K562 (cell line): ENCODE data around the gene NEURL1B. TPM values are rescaled to one million over a fixed set of nuclear protein-coding genes. Genes with fewer than 3 reads are reported as not detected.

Experiments used
- ATAC-seq: fragments of 200-7000 bp; cut with Tn5 transposase; 3 replicates; pipeline ENCODE4 v1.9.1; 2020; ENCODE audit warnings: moderate library complexity
- BruUV-seq: library from RNA; stranded (reverse); fragments of 400-500 nt; replicated peaks from 2 replicates; lab custom pipeline; 2021; lab: Mats Ljungman, UMichigan
- CTCF ChIA-PET: fragments of 300-600 bp; formaldehyde crosslinking; extraction: SDS; loops from one replicate; lab custom pipeline; 2021; ENCODE audit warnings: low intra/inter-chr PET ratio; lab: Yijun Ruan, JAX
- POLR2A ChIA-PET: fragments of 300-600, 350-650 bp; sonication (Branson Sonifier 250); formaldehyde crosslinking; extraction: SDS; loops from one replicate; lab custom pipeline; 2021; ENCODE audit warnings: antibody characterized with exemption, inconsistent platforms; lab: Yijun Ruan, JAX
- DNase-seq, 4 experiments: peaks; one replicate each; pipeline versions ENCODE4 v3.0.0 to v3.0.0-alpha.2; 2011 to 2018; ENCODE audit warnings: low spot score in 3 of 4, mixed read lengths in 3 of 4; ENCODE audit errors: extremely low read depth in 1 of 4
- FAIRE-seq: peaks from 2 replicates; lab custom pipeline; 2011; peaks lifted over from hg19 to GRCh38; lab: Jason Lieb, UNC
- H2AFZ ChIP-seq: 2 replicates; pipeline ENCODE4 v1.6.0; 2011; ENCODE audit warnings: low read depth, low read length, control low read depth, inconsistent platforms
- H3K27ac ChIP-seq: fragments of 200-600 bp; 3 replicates; pipeline ENCODE4 v1.8.0; 2011; ENCODE audit warnings: low read depth, mild to moderate bottlenecking, control low read depth, inconsistent platforms, low read length, moderate library complexity, mixed read lengths; ENCODE audit errors: extremely low read depth
- H3K27me3 ChIP-seq, 2 experiments: fragments of 300-600 bp in 1 of 2; 2 replicates in 1 of 2; 3 replicates in 1 of 2; pipeline versions ENCODE4 v1.6.0 to v1.8.0; 2011; ENCODE audit warnings: inconsistent platforms in 2 of 2, low read length in 2 of 2, mild to moderate bottlenecking in 1 of 2, mixed read lengths in 1 of 2, moderate library complexity in 1 of 2; ENCODE audit not compliant: control insufficient read depth in 2 of 2, insufficient read depth in 2 of 2
- H3K36me3 ChIP-seq: fragments of 300-600 bp; 3 replicates; pipeline ENCODE4 v1.8.0; 2011; ENCODE audit warnings: mild to moderate bottlenecking, low read length, inconsistent platforms; ENCODE audit not compliant: control insufficient read depth, insufficient read depth
- H3K4me1 ChIP-seq, 2 experiments: fragments of 200-600 bp in 1 of 2; replicated peaks in 1 of 2; 2 replicates in 1 of 2; 3 replicates in 1 of 2; pipeline versions ENCODE4 v1.5.1 to v1.8.0; 2011; ENCODE audit warnings: inconsistent platforms in 2 of 2, low read length in 2 of 2, mild to moderate bottlenecking in 1 of 2, mixed read lengths in 1 of 2, moderate library complexity in 1 of 2; ENCODE audit not compliant: control insufficient read depth in 2 of 2, insufficient read depth in 2 of 2
- H3K4me2 ChIP-seq: 2 replicates; pipeline ENCODE4 v1.6.1; 2011; ENCODE audit warnings: low read length, control low read depth, inconsistent platforms, mixed read lengths; ENCODE audit not compliant: insufficient read depth
- H3K4me3 ChIP-seq: fragments of 200-600 bp; sonication (generic), shearing (Covaris generic); 2 replicates; pipeline ENCODE4 v1.5.1; 2016; ENCODE audit warnings: control low read depth, inconsistent platforms
- H3K79me2 ChIP-seq: fragments of 200-600 bp; 3 replicates; pipeline ENCODE4 v1.8.0; 2011; ENCODE audit warnings: low read length, inconsistent platforms; ENCODE audit not compliant: control insufficient read depth, insufficient read depth
- H3K9ac ChIP-seq, 2 experiments: 2 replicates each; pipeline versions ENCODE4 v1.6.0 to v1.6.1; 2011; ENCODE audit warnings: low read depth in 2 of 2, low read length in 2 of 2, control low read depth in 1 of 2, inconsistent platforms in 1 of 2, mild to moderate bottlenecking in 1 of 2, mixed read lengths in 1 of 2; ENCODE audit not compliant: insufficient read depth in 1 of 2
- H3K9me1 ChIP-seq: one replicate; pipeline ENCODE4 v1.6.0; 2011; ENCODE audit warnings: inconsistent platforms, mild to moderate bottlenecking, low read length, moderate library complexity; ENCODE audit not compliant: control insufficient read depth, insufficient read depth
- H3K9me3 ChIP-seq: replicated peaks from 2 replicates; pipeline ENCODE4 v1.5.1; 2011; ENCODE audit warnings: low read depth, low read length, inconsistent platforms; ENCODE audit not compliant: control insufficient read depth, insufficient read depth
- H4K20me1 ChIP-seq: replicated peaks from 2 replicates; pipeline ENCODE4 v1.6.1; 2011; ENCODE audit warnings: low read length, inconsistent platforms, mixed read lengths; ENCODE audit not compliant: control insufficient read depth, insufficient read depth
- USF2 ChIP-seq: sonication (generic); formaldehyde crosslinking; IDR thresholded peaks from 2 replicates; pipeline ENCODE4 v1.5.0; 2020; ENCODE audit warnings: missing genetic modification reagents
- ZNF589 ChIP-seq: fragments of 200-800 bp; sonication (Bioruptor generic); IDR thresholded peaks from 2 replicates; pipeline ENCODE4 v1.6.1; 2016; ENCODE audit warnings: low read depth, missing genetic modification characterization, missing compliant biosample characterization
- WGBS: fragments of 100-300 bp; shearing (Covaris generic); methylation state at CpG from one replicate; pipeline ENCODE4 v1.1.6; 2016; ENCODE audit warnings: low coverage, mixed read lengths; ENCODE audit not compliant: insufficient coverage; ENCODE audit errors: missing lambda C conversion rate; 5-methylcytosine and 5-hydroxymethylcytosine counted together
- in situ Hi-C: fragments of 300-500 bp; cut with MboI; formaldehyde crosslinking; loops from 4 replicates; pipeline ENCODE4 v1.15.0; 2018; ENCODE audit warnings: inconsistent platforms, mixed read lengths
- intact Hi-C: fragments of 100-400 bp; cut with micrococcal nuclease; formaldehyde crosslinking; loops from 2 replicates; pipeline ENCODE4 v1.14.2; 2022
- polyA plus RNA-seq, 8 experiments: library from polyadenylated mRNA; depleted of rRNA in 4 of 8; stranded (reverse) in 5 of 8; unstranded in 3 of 8; fragments of >200 nt; fragmentation: Nextera tagmentation in 2 of 8; fragmentation: Illumina TruSeq in 1 of 8; extraction: Ambion mirVana in 2 of 8; extraction: Trizol in 1 of 8; gene quantifications; 2 replicates each; pipeline versions ENCODE4 v1.2.1 to v1.2.3, GENCODE V29; 2011 to 2014; ENCODE audit warnings: inconsistent platforms in 1 of 8, missing spikeins in 1 of 8
- total RNA-seq, 7 experiments: library from RNA; depleted of rRNA in 6 of 7; stranded (reverse); fragments of >200 nt in 6 of 7; fragmentation: Illumina TruSeq in 2 of 7; extraction: Trizol in 2 of 7; gene quantifications; 2 replicates each; pipeline versions ENCODE4 v1.2.1 to v1.2.3, GENCODE V29; 2011 to 2021; ENCODE audit warnings: low replicate concordance in 1 of 7

NEURL1B gene
- total and polyA plus RNA-seq, 9 of the 15 experiments (the other 6 are each of a cell fraction or from before 2014, with no cell fraction given): 0.04 TPM; not detected in 8

GRCh38 chr5:172689801-172690200, 48.7 kb downstream of the NEURL1B start:
- no peak overlapping the region for H3K27ac ChIP-seq
- no peak overlapping the region for H2AFZ ChIP-seq
- TF ChIP-seq ZNF589: no peak
- peak; percentile 57 for TF ChIP-seq USF2 (CRISPR knock-in tag)
- intact Hi-C loops (loop anchor here (10.0 kb wide), 2 partner anchors 45 to 115 kb away; partner anchors contain the start of gene NEURL1B), in situ Hi-C loops (loop anchor here (5.0 kb wide), 1 partner anchor 212 kb away; no protein-coding TSS in a partner anchor)
- H4K20me1 ChIP-seq: no peaks in the 10 kb centered on the region
- FAIRE-seq (no peak), ATAC-seq (no peak), DNase-seq (no peak)
- no peaks in the 10 kb centered on the region for H3K36me3 ChIP-seq
- no peaks in the 10 kb centered on the region for H3K79me2 ChIP-seq
- peaks cover 37 to 78% of the 10 kb centered on the region in 2 experiments; a peak in 4 of 5 replicates for H3K27me3 ChIP-seq
- no peak overlapping the region for H3K4me2 ChIP-seq
- POLR2A ChIA-PET: no interaction called here
- CTCF ChIA-PET: no interaction called here
- BruUV-seq: no TSS peak
- H3K4me3 ChIP-seq: no peak overlapping the region
- WGBS: 10% methylated on average over 8 of the region's 10 CpGs
- H3K9ac ChIP-seq: no peak overlapping the region
- H3K9me1 ChIP-seq: no peaks in the 10 kb centered on the region
- H3K4me1 ChIP-seq: peaks cover 0 to 10% of the 10 kb centered on the region in 2 experiments; a peak in 1 of 5 replicates
- H3K9me3 ChIP-seq: no peaks in the 10 kb centered on the region
